Vagina (tissue), 2 donors: ENCODE results near the gene ITGB4.

ENCODE experiments used
- POLR2A ChIP-seq, 2 donors: fragments of 450-650 bp; IDR thresholded peaks; one replicate each; pipeline ENCODE4 v1.6.1; 2017; ENCODE audit warnings: antibody characterized with exemption in 2 of 2, mild to moderate bottlenecking in 2 of 2, moderate library complexity in 2 of 2
- POLR2AphosphoS5 ChIP-seq, 2 donors: sonication (generic); formaldehyde crosslinking; IDR thresholded peaks; one replicate each; pipeline ENCODE4 v1.9.0; 2017; ENCODE audit warnings: antibody characterized with exemption in 2 of 2, mild to moderate bottlenecking in 2 of 2, low read depth in 1 of 2; ENCODE audit not compliant: insufficient read depth in 1 of 2
- TF ChIP-seq, protein P1 (sequence below), 3 experiments: fragments of 450-650 bp in 2 of 3; fragments of 200-600 bp in 1 of 3; sonication (generic) in 1 of 3; IDR thresholded peaks; one replicate each; pipeline ENCODE4 v1.5.1; 2017 to 2019; ENCODE audit warnings: antibody characterized with exemption in 3 of 3, mild to moderate bottlenecking in 2 of 3, moderate library complexity in 2 of 3

DNA sequence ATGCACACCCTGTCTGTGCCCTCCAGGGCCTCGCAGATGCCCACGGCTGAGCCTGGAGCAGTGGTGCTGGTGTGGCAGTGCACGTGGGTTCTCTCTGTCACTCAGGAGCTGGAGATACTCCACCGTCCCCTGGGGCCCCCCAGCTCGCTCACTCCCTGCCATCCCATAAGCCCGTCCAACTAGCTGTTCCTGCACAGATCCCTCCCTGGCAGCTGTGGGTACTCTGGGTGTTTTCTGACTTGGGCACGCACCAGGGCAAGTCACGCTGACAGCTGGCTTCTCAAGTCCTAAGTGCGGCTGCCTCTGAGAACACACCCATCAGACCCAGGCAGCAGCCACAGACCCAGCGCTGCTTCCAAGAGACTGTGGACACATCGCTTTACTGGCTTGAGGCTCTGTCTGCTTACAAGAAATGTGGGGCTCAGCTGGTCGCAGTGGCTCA lies 25.4 kb upstream of the ITGB4 start:
- TF ChIP-seq, protein P1, sequence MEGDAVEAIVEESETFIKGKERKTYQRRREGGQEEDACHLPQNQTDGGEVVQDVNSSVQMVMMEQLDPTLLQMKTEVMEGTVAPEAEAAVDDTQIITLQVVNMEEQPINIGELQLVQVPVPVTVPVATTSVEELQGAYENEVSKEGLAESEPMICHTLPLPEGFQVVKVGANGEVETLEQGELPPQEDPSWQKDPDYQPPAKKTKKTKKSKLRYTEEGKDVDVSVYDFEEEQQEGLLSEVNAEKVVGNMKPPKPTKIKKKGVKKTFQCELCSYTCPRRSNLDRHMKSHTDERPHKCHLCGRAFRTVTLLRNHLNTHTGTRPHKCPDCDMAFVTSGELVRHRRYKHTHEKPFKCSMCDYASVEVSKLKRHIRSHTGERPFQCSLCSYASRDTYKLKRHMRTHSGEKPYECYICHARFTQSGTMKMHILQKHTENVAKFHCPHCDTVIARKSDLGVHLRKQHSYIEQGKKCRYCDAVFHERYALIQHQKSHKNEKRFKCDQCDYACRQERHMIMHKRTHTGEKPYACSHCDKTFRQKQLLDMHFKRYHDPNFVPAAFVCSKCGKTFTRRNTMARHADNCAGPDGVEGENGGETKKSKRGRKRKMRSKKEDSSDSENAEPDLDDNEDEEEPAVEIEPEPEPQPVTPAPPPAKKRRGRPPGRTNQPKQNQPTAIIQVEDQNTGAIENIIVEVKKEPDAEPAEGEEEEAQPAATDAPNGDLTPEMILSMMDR (IDR thresholded peaks at IDR 0.05): no peak
- TF ChIP-seq POLR2A (IDR thresholded peaks at IDR 0.05) (no peak), POLR2AphosphoS5 (IDR thresholded peaks at IDR 0.05; ENCODE audit: insufficient read depth in 1 of 2, low read depth in 1 of 2) (peak in 1 of 2 donors; percentile 29)
